Left ventricle myocardium superior (tissue), 1 donor: Measurements from ENCODE around the gene CCDC7. TPM values are rescaled to one million over a fixed set of nuclear protein-coding genes. Genes with fewer than 3 reads are reported as not detected.
"Not testable (repeated sequence)": the region's sequence is repeated elsewhere in the genome, so short reads cannot be mapped to it uniquely, and the experiment has no call there.

Experiments
- ATAC-seq: fragments of 200-7000 bp; cut with Tn5 transposase; one replicate; pipeline ENCODE4 v1.9.1; 2020; ENCODE audit warnings: mild to moderate bottlenecking, moderate library complexity
- DNase-seq: peaks from one replicate; pipeline ENCODE4 v3.0.0-alpha.2; 2020
- intact Hi-C: fragments of 100-400 bp; cut with micrococcal nuclease; formaldehyde crosslinking; loops from one replicate; pipeline ENCODE4 v1.11.0; 2022
- total RNA-seq: library from RNA; stranded (reverse); fragmentation: NEBNext Ultra II Directional; extraction: Animal tissue kit (Norgen Biotek cat#: 25700); gene quantifications from one replicate; pipeline ENCODE4 v1.2.1, GENCODE V29; 2021
- donor health status: DM: no; HTN: yes; CAD: no; lungs with severe emphysema.

The CCDC7 gene
- total RNA-seq, 1 donor from 2014 or later = 16.7 TPM

- no peak for DNase-seq
- ATAC-seq = no peak
- intact Hi-C loops = no loop called here
These were observed 460.7 kb downstream of the CCDC7 start for GRCh38 chr10:32906595-32906994.

- ATAC-seq = no peak
- intact Hi-C loops = no loop called here
- no peak for DNase-seq
These were observed 463.5 kb downstream of the CCDC7 start for GRCh38 chr10:32909456-32909855.

- ATAC-seq, DNase-seq, intact Hi-C loops: not testable (repeated sequence)
These were observed 464.0 kb downstream of the CCDC7 start for GRCh38 chr10:32909970-32910369.

GRCh38 chr10:32911285-32912016 lies 465.5 kb downstream of the CCDC7 start:
- intact Hi-C loops = no loop called here

GRCh38 chr10:32917817-32918216 lies 471.9 kb downstream of the CCDC7 start:
- DNase-seq, intact Hi-C loops, ATAC-seq: not testable (repeated sequence)

More at GRCh38 chr10:32911285-32912016, 465.5 kb downstream of the CCDC7 start:
- ATAC-seq (peak; percentile 13), DNase-seq (no peak)

- intact Hi-C loops = no loop called here
- no peak for ATAC-seq
- no peak for DNase-seq
These were observed 476.2 kb downstream of the CCDC7 start for GRCh38 chr10:32922170-32922569.

GRCh38 chr10:32923134-32923533 lies 477.2 kb downstream of the CCDC7 start:
- intact Hi-C loops = no loop called here
- no peak for ATAC-seq
- DNase-seq = no peak

GRCh38 chr10:32923849-32924248 lies 477.9 kb downstream of the CCDC7 start:
- DNase-seq (no peak), ATAC-seq (no peak)
- intact Hi-C loops = no loop called here

Other genes with a start within 250 kb of the CCDC7 start
- 18.6 TPM for gene EPC1, start 99.0 kb upstream of the CCDC7 start, total RNA-seq